ENCODE data around the gene TSHZ3. TPM values are rescaled to one million over a fixed set of nuclear protein-coding genes. Genes with fewer than 3 reads are reported as not detected.

TSHZ3 gene
- total RNA-seq, 1 experiment from 2014 or later = 3.2 TPM

- peaks cover 26 to 28% of the 10 kb centered on the region in 2 experiments for H3K4me1 Mint-ChIP-seq
- no peak overlapping the region for H3K27ac ChIP-seq (ENCODE audit: insufficient read length, low read depth, low read length)
- H3K27me3 Mint-ChIP-seq (ENCODE audit: low read depth) = no peaks in the 10 kb centered on the region
- no peak for TF ChIP-seq CTCF (conservative IDR thresholded peaks at IDR 0.05)
- no peak overlapping the region for H4K91ac ChIP-seq (ENCODE audit: insufficient read length, low read depth, low read length)
- H2BK20ac ChIP-seq (ENCODE audit: low read depth, low read length, poor library complexity, severe bottlenecking) = no peak overlapping the region
- H3K4me3 Mint-ChIP-seq = no peak overlapping the region
- H3K18ac ChIP-seq (ENCODE audit: insufficient read length, low read depth, low read length) = no peak overlapping the region
- no peak overlapping the region for H4K8ac ChIP-seq (replicated peaks; ENCODE audit: insufficient read length, low read depth, low read length)
- no CpG with 5 or more reads among the region's 11 CpGs for WGBS (ENCODE audit: extremely low coverage, insufficient read length, low lambda C conversion rate)
- H4K5ac ChIP-seq (ENCODE audit: insufficient read length, low read depth, low read length) = no peak overlapping the region
- H3K4me2 ChIP-seq (ENCODE audit: insufficient read depth, insufficient read length, low read length) = no peak overlapping the region
- H3K4me1 ChIP-seq (ENCODE audit: insufficient read depth, low read length) = peaks cover 9% of the 10 kb centered on the region; the same call in 1 of the 2 replicates
- H3K79me2 ChIP-seq (ENCODE audit: insufficient read depth, low read length) = peaks cover 12% of the 10 kb centered on the region; the same call in 1 of the 2 replicates
- H4K20me1 ChIP-seq (ENCODE audit: control insufficient read depth, insufficient read depth, insufficient read length) = no peaks in the 10 kb centered on the region
- no peak overlapping the region for H3T11ph ChIP-seq (ENCODE audit: low read length)
- DNase-seq = no peak
- H3K9ac ChIP-seq (ENCODE audit: extremely low read depth, insufficient read length, low read length) = no peak overlapping the region
- H3K9me3 ChIP-seq (ENCODE audit: control insufficient read depth, low read depth, low read length) = no peaks in the 10 kb centered on the region
- H2BK120ac ChIP-seq (ENCODE audit: low read depth, low read length, poor library complexity, severe bottlenecking) = no peak overlapping the region
- no peak overlapping the region for H3K56ac ChIP-seq (ENCODE audit: insufficient read length, low read depth, low read length)
- H3K79me1 ChIP-seq (ENCODE audit: insufficient read depth, low read depth, low read length, poor library complexity, severe bottlenecking) = no peaks in the 10 kb centered on the region
- H3K9me3 Mint-ChIP-seq = no peaks in the 10 kb centered on the region; a peak in 1 of 5 replicates
- H3K4ac ChIP-seq (ENCODE audit: low read depth, low read length) = no peak overlapping the region
- H3K27ac Mint-ChIP-seq = peak overlapping the region in 1 of 3 experiments; percentile 18; a peak in 1 of 7 replicates
- H3K23me2 ChIP-seq (ENCODE audit: insufficient read length, low read depth, low read length, poor library complexity, severe bottlenecking) = no peaks in the 10 kb centered on the region
- H2AK5ac ChIP-seq (ENCODE audit: insufficient read length, low read length) = no peak overlapping the region
- H2BK12ac ChIP-seq (ENCODE audit: insufficient read length, low read depth, low read length) = no peak overlapping the region
- H3K36me3 Mint-ChIP-seq (ENCODE audit: insufficient read depth in 1 of 3, low read depth in 3 of 3) = no peaks in the 10 kb centered on the region
- no peak overlapping the region for H3K14ac ChIP-seq (ENCODE audit: insufficient read depth, low read length)
- no peak overlapping the region for H2BK5ac ChIP-seq (ENCODE audit: insufficient read length, low read length)
- H3K27me3 ChIP-seq (ENCODE audit: insufficient read depth, low read length) = no peaks in the 10 kb centered on the region
- H2BK15ac ChIP-seq (ENCODE audit: low read depth, low read length) = no peak overlapping the region
- H2AFZ ChIP-seq (ENCODE audit: low read length) = no peak overlapping the region
- no peak overlapping the region for H3K23ac ChIP-seq (ENCODE audit: insufficient read length, low read depth, low read length)
These were observed 17.7 kb downstream of the TSHZ3 start for GRCh38 chr19:31331536-31331935.
